HCEC 1CT (cell line): Measurements from ENCODE around the gene RARS1.

ENCODE experiments used
- DNase-seq: peaks from one replicate; pipeline ENCODE4 v3.0.0-alpha.2; 2017

The RARS1 gene

GRCh38 chr5:168563959-168564358 is 77.7 kb downstream of the RARS1 start:
- DNase-seq = no peak

DNA sequence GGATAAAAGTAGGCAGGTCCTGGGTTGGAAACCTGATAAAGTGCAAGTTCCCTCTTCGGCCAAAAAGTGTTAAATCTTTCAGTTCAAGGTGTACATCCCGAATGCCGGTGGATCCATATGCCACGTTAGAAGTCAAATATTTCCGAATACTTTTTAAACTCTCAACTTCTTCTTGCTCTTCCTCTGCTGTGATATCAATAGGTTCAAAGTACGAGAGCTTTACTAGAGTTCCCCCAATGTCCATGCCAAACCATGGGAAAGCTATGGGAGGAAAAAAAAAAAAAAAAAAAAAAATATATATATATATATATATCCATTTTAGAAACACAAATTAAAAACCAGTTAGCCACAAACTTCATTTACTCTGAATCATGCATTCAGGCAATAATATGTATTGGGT is 82.5 kb downstream of the RARS1 start:
- DNase-seq = no peak
